Astrocyte of the cerebellum (primary cell): ENCODE results near the gene PRPF38B.
A peak's percentile ranks its signal among the peaks of the same experiment; 100 is the strongest.

Experiments used
- DNase-seq: peaks from one replicate; pipeline ENCODE4 v3.0.0-alpha.2; 2011; ENCODE audit warnings: low read depth
- H3K4me3 ChIP-seq: 2 replicates; pipeline ENCODE4 v1.5.1; 2011; ENCODE audit warnings: mild to moderate bottlenecking, low read depth, low read length, moderate library complexity
- CTCF ChIP-seq: IDR thresholded peaks from 2 replicates; pipeline ENCODE4 v1.5.1; 2012; ENCODE audit warnings: low read length, low read depth, moderate library complexity, mild to moderate bottlenecking; ENCODE audit errors: missing control alignments
- in situ Hi-C: cut with HindIII; loops from 2 replicates; pipeline ENCODE4 v1.10.0; 2017; ENCODE audit warnings: low sequenced_read_pairs

The PRPF38B gene

GRCh38 chr1:108749081-108749480 lies 57.0 kb downstream of the PRPF38B start:
- TF ChIP-seq CTCF = no peak
- in situ Hi-C loops = no loop called here
- no peak for DNase-seq
- no peak overlapping the region for H3K4me3 ChIP-seq

- TF ChIP-seq CTCF = no peak
- H3K4me3 ChIP-seq = no peak overlapping the region
- in situ Hi-C loops = no loop called here
- peak; percentile 12 for DNase-seq
These were observed 58.5 kb downstream of the PRPF38B start for GRCh38 chr1:108750476-108751181.
